ENCODE results near the gene CASP2.

Gene CASP2

DNA sequence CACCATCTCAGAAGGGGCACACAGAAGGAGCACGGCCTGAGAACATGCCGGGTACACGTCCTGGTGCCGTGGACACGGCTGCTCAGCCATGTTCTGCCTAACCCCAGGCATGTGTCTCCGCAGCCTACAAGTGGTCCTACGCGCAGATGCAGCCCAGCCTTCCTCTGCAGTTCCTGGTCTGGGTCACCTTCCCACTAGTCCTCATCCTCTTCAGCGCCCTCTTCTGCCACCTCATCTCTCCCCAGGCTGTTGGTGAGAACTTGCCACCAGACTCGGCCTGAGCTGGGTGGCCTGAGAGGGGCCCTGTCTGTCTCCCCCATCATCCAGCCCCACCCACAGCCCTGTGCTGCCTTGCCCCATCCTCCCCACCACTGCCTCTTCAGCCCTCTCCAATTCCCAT is 33.1 kb downstream of the CASP2 start:
- H3K9me3 ChIP-seq (ENCODE audit: control insufficient read depth, low read length), result no peaks in the 10 kb centered on the region
- no peak for DNase-seq (ENCODE audit: low read depth)
- no peaks in the 10 kb centered on the region for H3K36me3 ChIP-seq (ENCODE audit: control insufficient read depth, insufficient read depth, low read length, severe bottlenecking)
- H3K27me3 ChIP-seq (replicated peaks; ENCODE audit: control insufficient read depth, insufficient read depth, low read length), result no peaks in the 10 kb centered on the region
- H3K9ac ChIP-seq (ENCODE audit: low read length), result no peak overlapping the region
- H3K4me3 ChIP-seq (ENCODE audit: low read length), result no peak overlapping the region
- peaks cover 53% of the 10 kb centered on the region for H3K4me1 ChIP-seq (ENCODE audit: control insufficient read depth, insufficient read depth, low read length)

DNA sequence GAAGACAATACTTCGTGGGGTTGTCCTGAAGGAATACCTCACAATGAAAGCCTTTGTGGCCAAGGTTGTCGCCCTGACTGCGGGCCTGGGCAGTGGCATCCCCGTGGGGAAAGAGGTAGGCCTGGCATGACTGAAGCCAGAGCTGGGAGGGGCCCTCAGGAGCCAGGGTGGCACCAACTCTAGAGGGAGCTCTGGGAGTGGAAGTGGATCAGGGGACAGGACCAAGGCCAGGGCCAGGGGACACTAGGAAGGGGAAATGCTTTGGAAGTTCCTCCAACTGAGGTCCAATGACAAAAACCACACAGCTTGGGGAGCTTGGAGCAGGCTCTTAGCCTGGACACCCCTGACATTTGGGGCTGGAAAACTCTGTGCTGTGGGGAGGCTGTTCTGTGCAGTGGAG is 33.6 kb downstream of the CASP2 start:
- Histone ChIP-seq H3K36me3 (ENCODE audit: control insufficient read depth, insufficient read depth, low read length, severe bottlenecking) (no peaks in the 10 kb centered on the region), H3K4me1 (ENCODE audit: control insufficient read depth, insufficient read depth, low read length) (peaks cover 48% of the 10 kb centered on the region), H3K27me3 (replicated peaks; ENCODE audit: control insufficient read depth, insufficient read depth, low read length) (no peaks in the 10 kb centered on the region), H3K4me3 (ENCODE audit: low read length) (no peak overlapping the region), H3K9me3 (ENCODE audit: control insufficient read depth, low read length) (no peaks in the 10 kb centered on the region), H3K9ac (ENCODE audit: low read length) (no peak overlapping the region)
- no peak for DNase-seq (ENCODE audit: low read depth)

DNA sequence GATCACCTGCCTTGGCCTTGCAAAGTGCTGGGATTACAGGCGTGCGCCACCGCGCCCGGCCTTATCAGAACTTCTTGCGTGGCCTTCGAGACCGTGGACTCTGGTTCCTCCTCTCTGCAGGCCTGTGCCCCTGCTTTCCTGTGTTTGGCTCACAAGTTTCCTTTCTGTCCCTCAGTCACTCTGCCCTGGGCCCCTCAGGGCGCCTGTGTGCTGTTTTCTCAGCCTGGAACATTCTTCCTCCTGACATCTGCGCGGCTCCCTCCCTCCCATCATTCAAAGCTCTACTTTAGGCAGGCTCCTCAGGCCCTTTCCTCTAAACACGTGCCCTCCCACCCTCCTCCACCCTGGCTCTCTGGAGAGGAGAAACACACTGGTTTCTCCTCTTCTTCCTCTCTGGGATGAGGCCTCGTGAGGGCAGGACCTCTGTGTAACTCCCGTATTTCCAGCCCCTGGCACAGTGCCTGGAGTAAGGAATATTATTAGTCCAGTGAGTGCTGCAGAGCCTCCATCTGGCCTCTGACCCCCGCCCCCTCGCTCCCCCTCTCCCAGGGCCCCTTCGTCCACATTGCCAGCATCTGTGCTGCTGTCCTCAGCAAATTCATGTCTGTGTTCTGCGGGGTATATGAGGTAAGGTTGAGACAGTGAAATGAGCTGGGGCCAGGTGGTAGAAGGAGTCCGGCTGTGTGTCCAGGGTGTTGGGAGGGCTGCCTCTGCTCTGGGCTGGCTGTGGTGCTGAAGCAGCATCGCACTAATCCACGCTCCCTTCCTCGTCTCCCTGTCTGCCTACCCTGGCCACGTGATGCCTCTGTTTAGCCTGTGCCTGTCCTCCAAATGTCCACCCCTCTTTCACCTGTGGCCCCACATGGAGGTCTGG is 34.8 kb downstream of the CASP2 start:
- H3K4me1 ChIP-seq (ENCODE audit: control insufficient read depth, insufficient read depth, low read length), result peaks cover 38% of the 10 kb centered on the region
- no peaks in the 10 kb centered on the region for H3K27me3 ChIP-seq (replicated peaks; ENCODE audit: control insufficient read depth, insufficient read depth, low read length)
- no peaks in the 10 kb centered on the region for H3K36me3 ChIP-seq (ENCODE audit: control insufficient read depth, insufficient read depth, low read length, severe bottlenecking)
- no peaks in the 10 kb centered on the region for H3K9me3 ChIP-seq (ENCODE audit: control insufficient read depth, low read length)
- H3K4me3 ChIP-seq (ENCODE audit: low read length), result no peak overlapping the region
- DNase-seq (ENCODE audit: low read depth), result peak; percentile 20
- no peak overlapping the region for H3K9ac ChIP-seq (ENCODE audit: low read length)

DNA sequence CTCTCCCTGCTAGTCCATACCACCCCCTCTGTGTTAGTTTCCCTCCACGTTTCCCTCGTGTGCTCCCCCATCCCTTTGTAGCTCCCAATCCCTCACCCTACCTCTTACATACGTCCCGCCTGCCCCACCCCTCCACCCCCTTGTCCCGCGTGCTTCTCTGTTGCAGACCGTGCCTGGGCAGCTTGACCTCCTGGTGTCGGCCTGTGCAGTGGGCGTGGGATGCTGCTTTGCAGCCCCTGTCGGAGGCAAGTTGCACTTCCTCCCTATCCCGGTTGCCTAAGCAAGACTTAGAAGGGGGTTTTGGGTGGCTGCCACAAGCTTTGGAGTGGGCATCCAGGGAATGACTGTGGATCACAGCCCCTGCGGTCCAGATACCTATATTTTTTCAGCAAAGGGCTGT is 35.5 kb downstream of the CASP2 start:
- no peaks in the 10 kb centered on the region for H3K9me3 ChIP-seq (ENCODE audit: control insufficient read depth, low read length)
- H3K27me3 ChIP-seq (replicated peaks; ENCODE audit: control insufficient read depth, insufficient read depth, low read length), result no peaks in the 10 kb centered on the region
- H3K36me3 ChIP-seq (ENCODE audit: control insufficient read depth, insufficient read depth, low read length, severe bottlenecking), result no peaks in the 10 kb centered on the region
- H3K9ac ChIP-seq (ENCODE audit: low read length), result no peak overlapping the region
- H3K4me3 ChIP-seq (ENCODE audit: low read length), result no peak overlapping the region
- no peak for DNase-seq (ENCODE audit: low read depth)
- H3K4me1 ChIP-seq (ENCODE audit: control insufficient read depth, insufficient read depth, low read length), result peaks cover 31% of the 10 kb centered on the region

DNA sequence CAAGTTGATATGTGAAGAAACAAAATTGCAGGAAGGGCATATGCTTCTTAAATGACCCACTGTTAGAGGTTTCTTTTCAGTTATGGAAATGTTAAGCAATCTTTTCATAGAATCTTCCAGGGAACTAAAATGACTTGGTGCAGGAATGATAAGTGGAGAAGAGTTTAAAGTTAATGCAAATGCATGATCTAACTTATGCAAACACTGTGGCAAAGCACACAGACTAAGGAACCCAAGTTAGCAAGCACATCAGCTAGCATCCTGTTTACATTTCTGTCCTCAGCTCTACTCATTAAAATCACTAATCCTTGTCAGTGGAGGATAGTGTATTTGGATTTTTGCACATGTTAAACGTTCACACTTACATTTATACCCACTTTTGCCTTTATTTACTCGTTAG is 37.1 kb downstream of the CASP2 start:
- Histone ChIP-seq H3K9me3 (ENCODE audit: control insufficient read depth, low read length) (no peaks in the 10 kb centered on the region), H3K4me3 (ENCODE audit: low read length) (no peak overlapping the region), H3K4me1 (ENCODE audit: control insufficient read depth, insufficient read depth, low read length) (peaks cover 19% of the 10 kb centered on the region), H3K36me3 (ENCODE audit: control insufficient read depth, insufficient read depth, low read length, severe bottlenecking) (no peaks in the 10 kb centered on the region), H3K27me3 (replicated peaks; ENCODE audit: control insufficient read depth, insufficient read depth, low read length) (no peaks in the 10 kb centered on the region), H3K9ac (ENCODE audit: low read length) (no peak overlapping the region)
- DNase-seq (ENCODE audit: low read depth), result peak; percentile 33

DNA sequence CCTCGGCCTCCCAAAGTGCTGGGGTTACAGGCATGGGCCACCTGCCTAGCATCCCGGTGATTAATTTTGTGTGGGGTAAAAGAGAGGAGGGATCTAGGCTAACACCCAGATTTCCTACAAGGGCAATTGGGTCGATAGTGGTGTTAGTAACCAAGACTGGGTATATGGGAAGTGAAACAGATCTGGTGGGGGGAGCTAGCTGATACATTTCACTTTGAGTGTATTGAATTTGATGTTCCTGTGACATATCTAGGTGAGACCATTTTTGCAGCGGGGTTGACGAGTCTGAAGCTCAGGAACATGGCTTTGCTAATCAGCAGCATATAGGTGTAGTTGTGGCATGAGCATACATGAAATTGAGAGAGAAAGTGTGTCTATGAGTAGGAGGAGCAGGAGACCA is 39.8 kb downstream of the CASP2 start:
- Histone ChIP-seq H3K4me3 (ENCODE audit: low read length) (no peak overlapping the region), H3K36me3 (ENCODE audit: control insufficient read depth, insufficient read depth, low read length, severe bottlenecking) (no peaks in the 10 kb centered on the region), H3K9ac (ENCODE audit: low read length) (no peak overlapping the region), H3K27me3 (replicated peaks; ENCODE audit: control insufficient read depth, insufficient read depth, low read length) (no peaks in the 10 kb centered on the region), H3K9me3 (ENCODE audit: control insufficient read depth, low read length) (no peaks in the 10 kb centered on the region), H3K4me1 (ENCODE audit: control insufficient read depth, insufficient read depth, low read length) (peaks cover 33% of the 10 kb centered on the region)
- DNase-seq (ENCODE audit: low read depth), result no peak

DNA sequence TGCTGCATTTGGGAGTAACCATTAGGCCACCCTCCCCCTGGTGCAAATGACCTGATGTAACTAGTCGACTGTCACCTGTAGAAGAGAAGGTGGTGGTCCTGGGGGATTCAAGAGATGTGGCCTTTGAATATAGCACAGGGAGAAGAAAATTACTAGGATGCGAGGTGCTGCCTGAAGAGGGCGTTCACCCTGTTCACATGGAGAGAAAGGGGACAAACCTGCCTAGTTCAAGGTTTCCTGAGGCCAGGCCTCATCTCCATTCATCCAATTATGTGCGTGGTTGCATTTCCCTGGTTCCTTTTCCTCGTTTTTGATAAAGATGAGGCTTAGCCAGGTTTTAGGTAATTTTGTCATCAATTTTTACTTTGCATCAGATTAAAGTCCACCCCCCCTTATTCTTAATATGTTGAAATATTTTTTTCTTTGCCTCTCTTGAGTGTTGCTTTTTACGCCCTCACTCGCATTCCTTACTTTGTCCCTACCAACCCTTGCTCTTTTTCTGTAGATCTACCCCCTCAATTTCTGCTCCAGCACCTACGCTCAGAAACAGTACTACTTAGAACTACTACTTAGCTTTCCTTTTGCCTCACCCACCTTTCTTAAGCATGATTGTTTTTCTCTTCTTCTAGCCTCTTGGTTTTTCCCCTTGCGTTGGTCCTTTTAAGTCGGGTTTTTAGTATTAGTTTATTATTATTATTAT is 41.5 kb downstream of the CASP2 start:
- H3K9ac ChIP-seq (ENCODE audit: low read length), result no peak overlapping the region
- DNase-seq (ENCODE audit: low read depth), result no peak
- H3K4me3 ChIP-seq (ENCODE audit: low read length), result no peak overlapping the region

DNA sequence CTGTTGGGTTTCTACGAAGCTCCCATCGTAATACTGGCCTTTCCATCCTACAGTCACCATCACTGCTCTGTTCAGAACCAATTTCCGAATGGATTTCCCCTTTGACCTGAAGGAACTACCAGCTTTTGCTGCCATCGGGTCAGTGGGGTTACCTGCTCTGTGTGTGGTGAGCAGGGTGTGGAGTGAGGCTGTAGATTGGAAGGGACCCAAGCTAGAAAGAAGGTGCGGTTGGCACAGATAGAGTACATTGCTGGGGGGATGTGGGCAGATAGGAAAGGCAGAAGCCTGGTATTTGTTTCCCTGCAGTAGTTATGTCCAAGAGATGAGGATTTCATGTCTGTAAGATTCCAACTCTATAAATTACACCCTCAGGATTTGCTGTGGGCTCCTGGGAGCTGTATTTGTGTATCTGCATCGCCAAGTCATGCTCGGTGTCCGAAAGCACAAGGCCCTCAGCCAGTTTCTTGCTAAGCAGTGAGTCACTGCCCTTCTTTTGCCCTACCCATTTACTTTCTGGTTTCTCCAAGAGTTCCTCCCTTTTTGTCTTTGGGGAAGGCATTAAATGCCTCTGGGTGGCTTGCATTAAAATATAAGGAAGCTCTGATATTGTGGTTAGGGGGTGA is 43.1 kb downstream of the CASP2 start:
- Histone ChIP-seq H3K4me1 (ENCODE audit: control insufficient read depth, insufficient read depth, low read length) (peaks cover 27% of the 10 kb centered on the region), H3K4me3 (ENCODE audit: low read length) (no peak overlapping the region)

More for the DNA sequence above, 41.5 kb downstream of the CASP2 start:
- Histone ChIP-seq H3K9me3 (ENCODE audit: control insufficient read depth, low read length) (no peaks in the 10 kb centered on the region), H3K27me3 (replicated peaks; ENCODE audit: control insufficient read depth, insufficient read depth, low read length) (no peaks in the 10 kb centered on the region), H3K36me3 (ENCODE audit: control insufficient read depth, insufficient read depth, low read length, severe bottlenecking) (no peaks in the 10 kb centered on the region), H3K4me1 (ENCODE audit: control insufficient read depth, insufficient read depth, low read length) (peaks cover 39% of the 10 kb centered on the region)

DNA sequence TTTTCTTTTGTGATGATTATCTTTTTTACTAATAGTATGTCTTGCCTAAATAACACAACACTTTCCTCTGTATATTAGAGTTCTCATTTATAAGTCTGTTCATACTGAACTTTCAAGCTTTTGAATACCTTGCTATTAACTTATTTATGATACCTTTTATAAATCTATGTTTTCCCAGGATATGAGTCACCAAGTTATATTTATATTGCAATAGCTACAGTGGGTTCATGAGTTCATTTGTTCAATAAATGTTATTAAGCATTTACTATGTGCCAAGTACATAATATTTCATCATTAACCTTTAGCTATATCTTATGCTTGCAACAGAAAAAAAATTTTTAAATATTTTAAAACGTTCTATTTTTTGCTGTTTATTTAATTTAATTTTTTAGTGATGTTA is 46.1 kb downstream of the CASP2 start:
- Histone ChIP-seq H3K4me3 (ENCODE audit: low read length) (no peak overlapping the region), H3K36me3 (ENCODE audit: control insufficient read depth, insufficient read depth, low read length, severe bottlenecking) (no peaks in the 10 kb centered on the region), H3K4me1 (ENCODE audit: control insufficient read depth, insufficient read depth, low read length) (peaks cover 27% of the 10 kb centered on the region), H3K9ac (ENCODE audit: low read length) (no peak overlapping the region), H3K9me3 (ENCODE audit: control insufficient read depth, low read length) (no peaks in the 10 kb centered on the region), H3K27me3 (replicated peaks; ENCODE audit: control insufficient read depth, insufficient read depth, low read length) (no peaks in the 10 kb centered on the region)
- no peak for DNase-seq (ENCODE audit: low read depth)

More for the DNA sequence above, 43.1 kb downstream of the CASP2 start:
- H3K36me3 ChIP-seq (ENCODE audit: control insufficient read depth, insufficient read depth, low read length, severe bottlenecking), result no peaks in the 10 kb centered on the region
- H3K27me3 ChIP-seq (replicated peaks; ENCODE audit: control insufficient read depth, insufficient read depth, low read length), result no peaks in the 10 kb centered on the region
- no peak overlapping the region for H3K9ac ChIP-seq (ENCODE audit: low read length)
- DNase-seq (ENCODE audit: low read depth), result peak; percentile 86
- no peaks in the 10 kb centered on the region for H3K9me3 ChIP-seq (ENCODE audit: control insufficient read depth, low read length)

DNA sequence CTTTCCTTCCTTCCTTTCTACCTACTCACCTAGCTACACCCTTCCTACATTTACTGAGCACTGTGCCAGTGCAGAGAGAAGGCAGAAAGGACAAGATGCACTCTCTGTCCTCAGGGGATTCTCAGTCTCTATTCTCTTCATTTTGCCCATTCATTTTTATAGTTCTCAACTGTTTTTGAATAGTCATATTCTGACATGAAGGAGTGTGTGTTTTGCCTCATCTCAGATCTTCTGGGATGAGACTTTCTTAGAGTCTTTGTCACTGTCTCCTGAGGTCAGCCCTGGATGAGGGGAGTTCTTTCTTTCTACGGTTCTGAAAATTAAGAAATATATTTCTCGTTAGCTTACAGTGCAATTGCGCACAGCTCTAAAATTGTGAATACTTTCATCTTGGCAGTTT is 49.1 kb downstream of the CASP2 start:
- Histone ChIP-seq H3K9ac (ENCODE audit: low read length) (no peak overlapping the region), H3K36me3 (ENCODE audit: control insufficient read depth, insufficient read depth, low read length, severe bottlenecking) (no peaks in the 10 kb centered on the region), H3K9me3 (ENCODE audit: control insufficient read depth, low read length) (no peaks in the 10 kb centered on the region), H3K27me3 (replicated peaks; ENCODE audit: control insufficient read depth, insufficient read depth, low read length) (no peaks in the 10 kb centered on the region), H3K4me1 (ENCODE audit: control insufficient read depth, insufficient read depth, low read length) (peaks cover 12% of the 10 kb centered on the region), H3K4me3 (ENCODE audit: low read length) (no peak overlapping the region)
- no peak for DNase-seq (ENCODE audit: low read depth)

DNA sequence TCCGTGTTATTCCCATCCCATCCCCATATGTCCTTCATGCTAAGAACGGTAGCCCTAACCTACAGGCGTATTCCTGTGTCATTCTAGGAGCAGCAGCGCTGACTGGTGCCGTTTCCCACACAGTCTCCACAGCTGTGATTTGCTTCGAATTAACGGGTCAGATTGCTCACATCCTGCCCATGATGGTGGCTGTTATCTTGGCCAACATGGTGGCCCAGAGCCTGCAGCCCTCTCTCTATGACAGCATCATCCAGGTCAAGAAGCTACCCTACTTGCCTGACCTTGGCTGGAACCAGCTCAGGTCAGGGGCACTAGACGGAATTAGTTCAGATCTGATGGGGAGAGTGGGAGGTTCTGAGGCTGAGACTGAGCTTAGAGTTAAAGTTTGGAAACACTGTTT is 53.7 kb downstream of the CASP2 start:
- Histone ChIP-seq H3K9ac (ENCODE audit: low read length) (no peak overlapping the region), H3K9me3 (ENCODE audit: control insufficient read depth, low read length) (no peaks in the 10 kb centered on the region), H3K27me3 (replicated peaks; ENCODE audit: control insufficient read depth, insufficient read depth, low read length) (peaks cover 7% of the 10 kb centered on the region), H3K36me3 (ENCODE audit: control insufficient read depth, insufficient read depth, low read length, severe bottlenecking) (no peaks in the 10 kb centered on the region), H3K4me3 (ENCODE audit: low read length) (no peak overlapping the region), H3K4me1 (ENCODE audit: control insufficient read depth, insufficient read depth, low read length) (no peaks in the 10 kb centered on the region)
- no peak for DNase-seq (ENCODE audit: low read depth)
